A549 (cell line): ENCODE measurements around the gene CDCP1. TPM values are rescaled to one million over a fixed set of nuclear protein-coding genes. Genes with fewer than 3 reads are reported as not detected.

Experiments used
- ATAC-seq, 2 experiments: fragments of 200-7000 bp in 1 of 2; fragments of >200 bp in 1 of 2; cut with Nextera tagmentation in 1 of 2; cut with Tn5 transposase in 1 of 2; 3 replicates each; pipeline versions ENCODE4 v1.8.0 to v1.9.1; 2018 to 2020; ENCODE audit warnings: mild to moderate bottlenecking in 1 of 2, moderate library complexity in 1 of 2
- CTCF ChIA-PET: fragments of 300-600 bp; sonication (Branson Sonifier 250); formaldehyde crosslinking; extraction: SDS; loops from one replicate; lab custom pipeline; 2021; ENCODE audit warnings: antibody characterized with exemption, inconsistent platforms; lab: Yijun Ruan, JAX
- POLR2A ChIA-PET: fragments of 350-600 bp; formaldehyde crosslinking; extraction: SDS; loops from one replicate; lab custom pipeline; 2021; ENCODE audit warnings: antibody characterized with exemption, inconsistent platforms; lab: Yijun Ruan, JAX
- DNase-seq, 2 experiments: peaks; one replicate each; pipeline versions ENCODE4 v3.0.0 to v3.0.0-alpha.2; 2011 to 2016; ENCODE audit warnings: low read depth in 1 of 2, low spot score in 1 of 2
- FAIRE-seq: peaks from 2 replicates; lab custom pipeline; 2011; peaks lifted over from hg19 to GRCh38; lab: Jason Lieb, UNC
- H3K27ac ChIP-seq, 2 experiments: fragments of >200 bp; sonication (Bioruptor Twin); formaldehyde crosslinking; 3 replicates each; pipeline ENCODE4 v1.5.1; 2016 to 2017
- H3K4me1 ChIP-seq: fragments of >200 bp; sonication (Bioruptor Twin); formaldehyde crosslinking; 3 replicates; pipeline ENCODE4 v1.6.1; 2016
- H3K4me2 ChIP-seq: fragments of >200 bp; sonication (Bioruptor Twin); formaldehyde crosslinking; 3 replicates; pipeline ENCODE4 v1.6.1; 2016
- H3K4me3 ChIP-seq: fragments of >200 bp; sonication (Bioruptor Twin); formaldehyde crosslinking; 3 replicates; pipeline ENCODE4 v1.5.1; 2016
- H3K9me3 ChIP-seq: fragments of >200 bp; sonication (Bioruptor Twin); formaldehyde crosslinking; 3 replicates; pipeline ENCODE4 v1.6.1; 2016
- BHLHE40 ChIP-seq: IDR thresholded peaks from 2 replicates; pipeline ENCODE4 v1.6.1; 2012; ENCODE audit warnings: low read depth, low read length, inconsistent platforms
- CBX8 ChIP-seq: fragments of 200-600 bp; sonication (generic); IDR thresholded peaks from 2 replicates; pipeline ENCODE4 v1.6.1; 2016
- EHF ChIP-seq: fragments of 250-450 bp; sonication (Bioruptor Pico); IDR thresholded peaks from 2 replicates; pipeline ENCODE4 v1.5.0; 2020; ENCODE audit warnings: mild to moderate bottlenecking
- EHMT2 ChIP-seq: fragments of 200-600 bp; sonication (generic); IDR thresholded peaks from 2 replicates; pipeline ENCODE4 v1.6.1; 2016; ENCODE audit warnings: antibody characterized with exemption, low read depth, mild to moderate bottlenecking, moderate library complexity
- FOSL2 ChIP-seq, 2 experiments: fragments of 450-650 bp in 1 of 2; fragments of >200 bp in 1 of 2; sonication (Bioruptor Twin) in 1 of 2; formaldehyde crosslinking; IDR thresholded peaks; 2 replicates each; pipeline versions ENCODE4 v1.5.0 to v1.6.1; 2016 to 2020; ENCODE audit warnings: mild to moderate bottlenecking in 1 of 2, moderate library complexity in 1 of 2
- GATA3 ChIP-seq: IDR thresholded peaks from 2 replicates; pipeline ENCODE4 v1.6.1; 2012; ENCODE audit warnings: borderline replicate concordance
- HEYL ChIP-seq: fragments of 250-450 bp; sonication (Bioruptor Pico); IDR thresholded peaks from 2 replicates; pipeline ENCODE4 v1.8.0; 2021; ENCODE audit warnings: mild to moderate bottlenecking, moderate library complexity
- HOXA7 ChIP-seq: fragments of 250-450 bp; sonication (Bioruptor Pico); IDR thresholded peaks from 2 replicates; pipeline ENCODE4 v1.5.0; 2020; ENCODE audit warnings: mild to moderate bottlenecking, moderate library complexity
- HOXB13 ChIP-seq: fragments of 250-450 bp; sonication (Bioruptor Pico); IDR thresholded peaks from 2 replicates; pipeline ENCODE4 v1.5.0; 2020; ENCODE audit warnings: low read depth, mild to moderate bottlenecking, moderate library complexity
- HOXB5 ChIP-seq: fragments of 250-450 bp; sonication (Bioruptor Pico); IDR thresholded peaks from 2 replicates; pipeline ENCODE4 v1.5.0; 2020; ENCODE audit warnings: mild to moderate bottlenecking, moderate library complexity
- JUNB ChIP-seq: fragments of >200 bp; sonication (Bioruptor Twin); formaldehyde crosslinking; IDR thresholded peaks from 2 replicates; pipeline ENCODE4 v1.6.1; 2016
- MAX ChIP-seq: IDR thresholded peaks from 2 replicates; pipeline ENCODE4 v1.6.1; 2012
- MYC ChIP-seq: IDR thresholded peaks from 2 replicates; pipeline ENCODE4 v1.6.1; 2012; ENCODE audit warnings: mild to moderate bottlenecking, inconsistent platforms, low read length, improper control_type of control experiment, borderline replicate concordance
- PHF8 ChIP-seq: fragments of 200-600 bp; sonication (generic); IDR thresholded peaks from 2 replicates; pipeline ENCODE4 v1.6.1; 2016; ENCODE audit warnings: low read depth, mild to moderate bottlenecking, antibody characterized with exemption, moderate library complexity, borderline replicate concordance
- RAD21 ChIP-seq, 2 experiments: fragments of >200 bp in 1 of 2; sonication (Bioruptor Twin) in 1 of 2; formaldehyde crosslinking in 1 of 2; IDR thresholded peaks in 1 of 2; conservative IDR thresholded peaks in 1 of 2; 2 replicates in 1 of 2; 3 replicates in 1 of 2; pipeline ENCODE4 v1.6.1; 2012 to 2018; ENCODE audit warnings: inconsistent platforms in 1 of 2
- RCOR1 ChIP-seq: fragments of 150-350 bp; IDR thresholded peaks from 2 replicates; pipeline ENCODE4 v1.6.1; 2014; ENCODE audit warnings: antibody characterized with exemption, low read length, low read depth
- SMC3 ChIP-seq: fragments of >200 bp; sonication (Bioruptor Twin); formaldehyde crosslinking; IDR thresholded peaks from 3 replicates; pipeline ENCODE4 v1.6.1; 2018; ENCODE audit warnings: inconsistent platforms
- TP53 ChIP-seq: fragments of 250-450 bp; sonication (Bioruptor Pico); IDR thresholded peaks from 2 replicates; pipeline ENCODE4 v1.5.0; 2021; ENCODE audit warnings: mild to moderate bottlenecking, moderate library complexity
- ZNF302 ChIP-seq: fragments of 250-450 bp; sonication (Bioruptor Pico); IDR thresholded peaks from 2 replicates; pipeline ENCODE4 v1.9.0; 2021; ENCODE audit warnings: inconsistent platforms, mild to moderate bottlenecking, moderate library complexity
- WGBS: methylation state at CpG from one replicate; pipeline ENCODE4 v1.1.6; 2017; ENCODE audit errors: missing lambda C conversion rate; 5-methylcytosine and 5-hydroxymethylcytosine counted together
- polyA plus RNA-seq, 4 experiments: library from polyadenylated mRNA; depleted of rRNA in 3 of 4; stranded (reverse); fragments of >200 nt; fragmentation: RNase III in 1 of 4; extraction: RNeasy Plus Mini Kit Qiagen cat#74134 plus additional on column Dnase treatment in 1 of 4; gene quantifications; 2 replicates in 3 of 4; 3 replicates in 1 of 4; pipeline ENCODE4 v1.2.3, GENCODE V29; 2011 to 2017
- TF ChIP-seq, protein P1 (sequence below): fragments of >200 bp; sonication (Bioruptor Twin); formaldehyde crosslinking; IDR thresholded peaks from 3 replicates; pipeline ENCODE4 v1.5.1; 2016

CDCP1 gene
- polyA plus RNA-seq, 2 of the 4 experiments (the other 2 are of a cell fraction): 3.0 to 9.9 TPM

DNA sequence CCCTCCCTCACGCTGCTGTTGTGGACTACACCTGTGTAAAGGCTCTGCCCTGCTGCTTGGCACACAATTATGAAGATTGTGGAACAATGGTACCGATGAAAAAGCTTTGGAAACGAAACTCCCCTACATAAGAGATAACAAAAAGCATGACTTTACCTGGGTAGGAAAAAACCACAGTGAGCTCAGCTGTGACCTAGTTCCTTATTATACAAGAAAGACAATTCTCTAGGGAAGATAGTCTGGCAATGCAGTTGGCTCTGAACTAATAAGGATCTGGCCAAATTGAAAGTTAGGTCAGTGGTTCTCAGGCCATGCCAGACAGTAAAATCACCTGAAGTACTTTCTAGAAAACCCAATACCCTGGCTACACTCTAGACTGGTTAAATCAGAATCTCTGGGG is 104.0 kb downstream of the CDCP1 start:
- WGBS: 64% methylated on average over 3 of the region's 3 CpGs
- FAIRE-seq (no peak), DNase-seq (no peak), ATAC-seq (no peak)
- Histone ChIP-seq H3K4me2 (no peak overlapping the region), H3K4me3 (no peak overlapping the region), H3K4me1 (peaks cover 15% of the 10 kb centered on the region; the same call in 1 of the 3 replicates), H3K9me3 (no peaks in the 10 kb centered on the region), H3K27ac (peak overlapping the region; percentile 50 to 75; a peak in 4 of 6 replicates)
- no peak for TF ChIP-seq PHF8
- no peak for TF ChIP-seq CBX8
- ChIA-PET CTCF (interaction anchor here (0.5 to 16.3 kb wide), 14 partner anchors 13 to 543 kb away, joined by 3 to 339 read pairs (median 5); partner anchors contain the start of gene TMEM158), POLR2A (interaction anchor here (1.2 kb wide), 1 partner anchor 81 kb away, joined by 3 read pairs; no protein-coding TSS in a partner anchor)

DNA sequence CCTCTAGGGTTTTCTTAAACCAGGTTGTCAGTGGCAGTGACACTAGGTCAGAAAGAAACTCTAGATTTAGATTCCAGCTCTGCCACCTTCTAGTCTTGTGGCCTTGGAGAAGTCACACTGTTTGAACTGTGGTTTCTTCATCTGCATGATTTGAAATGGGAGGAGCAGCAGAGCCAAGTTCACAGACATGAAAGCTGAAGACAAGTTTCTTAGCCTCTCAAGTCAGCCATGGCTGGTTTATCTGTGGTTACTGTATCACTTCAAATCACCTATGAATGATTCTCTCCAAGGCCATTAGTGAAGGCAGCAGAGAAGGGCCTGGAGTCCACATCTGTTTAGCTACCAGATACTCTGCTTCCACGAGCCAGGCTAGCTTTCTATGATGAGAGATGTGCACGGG is 104.5 kb downstream of the CDCP1 start:
- H3K4me1 ChIP-seq: peaks cover 15% of the 10 kb centered on the region; the same call in 1 of the 3 replicates
- H3K4me3 ChIP-seq: no peak overlapping the region
- no peaks in the 10 kb centered on the region for H3K9me3 ChIP-seq
- H3K27ac ChIP-seq: peak overlapping the region; percentile 50 to 75; a peak in 4 of 6 replicates
- H3K4me2 ChIP-seq: no peak overlapping the region
- ChIA-PET POLR2A (interaction anchor here (1.2 to 1.6 kb wide), 2 partner anchors 82 to 169 kb away, joined by 3 to 5 read pairs; no protein-coding TSS in a partner anchor), CTCF (interaction anchor here (0.6 to 16.3 kb wide), 28 partner anchors 9 to 1037 kb away, joined by 3 to 339 read pairs (median 6); partner anchors contain the start of genes LZTFL1 and TMEM158)
- FAIRE-seq (no peak), DNase-seq (no peak), ATAC-seq (no peak)
- 93% methylated on average over 2 of the region's 2 CpGs for WGBS
- TF ChIP-seq MAX (no peak), HOXA7 (no peak), JUNB (no peak), HOXB5 (no peak), HEYL (no peak), ZNF302 (CRISPR knock-in tag) (no peak), HOXB13 (CRISPR knock-in tag) (no peak), EHF (CRISPR knock-in tag) (no peak), RCOR1 (no peak), EHMT2 (no peak)
- TF ChIP-seq, protein P1, sequence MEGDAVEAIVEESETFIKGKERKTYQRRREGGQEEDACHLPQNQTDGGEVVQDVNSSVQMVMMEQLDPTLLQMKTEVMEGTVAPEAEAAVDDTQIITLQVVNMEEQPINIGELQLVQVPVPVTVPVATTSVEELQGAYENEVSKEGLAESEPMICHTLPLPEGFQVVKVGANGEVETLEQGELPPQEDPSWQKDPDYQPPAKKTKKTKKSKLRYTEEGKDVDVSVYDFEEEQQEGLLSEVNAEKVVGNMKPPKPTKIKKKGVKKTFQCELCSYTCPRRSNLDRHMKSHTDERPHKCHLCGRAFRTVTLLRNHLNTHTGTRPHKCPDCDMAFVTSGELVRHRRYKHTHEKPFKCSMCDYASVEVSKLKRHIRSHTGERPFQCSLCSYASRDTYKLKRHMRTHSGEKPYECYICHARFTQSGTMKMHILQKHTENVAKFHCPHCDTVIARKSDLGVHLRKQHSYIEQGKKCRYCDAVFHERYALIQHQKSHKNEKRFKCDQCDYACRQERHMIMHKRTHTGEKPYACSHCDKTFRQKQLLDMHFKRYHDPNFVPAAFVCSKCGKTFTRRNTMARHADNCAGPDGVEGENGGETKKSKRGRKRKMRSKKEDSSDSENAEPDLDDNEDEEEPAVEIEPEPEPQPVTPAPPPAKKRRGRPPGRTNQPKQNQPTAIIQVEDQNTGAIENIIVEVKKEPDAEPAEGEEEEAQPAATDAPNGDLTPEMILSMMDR: no peak

DNA sequence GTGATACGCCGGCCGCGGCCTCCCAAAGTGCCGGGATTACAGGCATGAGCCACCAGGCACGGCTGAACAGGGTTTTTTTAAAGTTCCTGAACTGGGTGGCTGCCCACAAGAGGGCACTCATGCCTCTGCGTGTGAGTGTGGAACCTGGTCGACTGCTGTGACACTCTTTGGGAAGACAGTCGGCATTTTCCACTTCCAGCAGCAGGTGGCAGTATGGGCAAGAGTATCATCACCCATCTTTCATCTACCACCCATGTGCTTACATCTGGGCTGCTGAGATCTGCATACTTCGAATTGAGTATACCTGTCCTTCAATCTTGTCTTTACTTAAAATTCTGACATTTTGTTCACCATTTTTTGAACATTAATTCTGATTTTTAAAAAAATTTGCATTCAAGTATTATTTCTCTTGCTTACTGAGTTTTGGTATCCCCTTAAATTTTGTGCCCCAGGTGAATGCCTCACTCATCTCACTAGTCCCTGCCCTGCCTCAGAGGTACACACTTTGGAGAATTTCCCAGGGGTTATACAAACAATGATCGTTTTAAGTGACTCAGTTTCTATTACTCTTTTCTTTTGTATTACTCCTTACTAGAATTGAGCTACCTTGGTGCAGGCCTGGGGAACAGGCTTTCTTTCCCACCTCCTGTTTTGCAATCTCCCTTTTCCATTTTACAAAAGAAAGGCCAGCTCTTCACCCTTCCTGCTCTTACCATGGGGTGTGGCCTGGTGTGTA is 108.3 kb downstream of the CDCP1 start:
- TF ChIP-seq, protein P1: peak; percentile 94
- TF ChIP-seq FOSL2 (IDR thresholded peaks at IDR 0.05) (no peak), FOSL2 (CRISPR knock-in tag; IDR thresholded peaks at IDR 0.05) (no peak), RAD21 (conservative IDR thresholded peaks at IDR 0.05 in 1 of 2, IDR thresholded peaks at IDR 0.05 in 1 of 2) (peak; percentile 91 to 94), BHLHE40 (no peak), GATA3 (no peak), SMC3 (peak; percentile 91), MYC (peak; percentile 15; the same call in 1 of the 2 replicates), TP53 (CRISPR knock-in tag) (no peak)
- Histone ChIP-seq H3K9me3 (no peaks in the 10 kb centered on the region), H3K4me2 (peak overlapping the region; percentile 52; the same call in 1 of the 3 replicates), H3K27ac (no peak overlapping the region), H3K4me1 (peaks cover 9% of the 10 kb centered on the region; the same call in 1 of the 3 replicates), H3K4me3 (no peak overlapping the region)
- CTCF ChIA-PET: interaction anchor here (0.6 to 16.3 kb wide), 35 partner anchors 9 to 892 kb away, joined by 3 to 339 read pairs (median 3); partner anchors contain the start of genes CLEC3B and TMEM158
- FAIRE-seq (peak; percentile 68), ATAC-seq (peak; percentile 90 to 95), DNase-seq (peak; percentile 87 to 90)
- 7% methylated on average over 3 of the region's 11 CpGs for WGBS
- POLR2A ChIA-PET: no interaction called here
